Superior temporal gyrus (tissue), 1 donor: Measurements from ENCODE around the gene KRT14.
"Not testable (repeated sequence)": the region's sequence is repeated elsewhere in the genome, so short reads cannot be mapped to it uniquely, and the experiment has no call there.

Experiments
- DNase-seq: peaks from one replicate; pipeline ENCODE4 v3.0.0-alpha.2; 2016; ENCODE audit errors: extremely low spot score

Gene KRT14

GRCh38 chr17:41547921-41548843, 38.5 kb downstream of the KRT14 start:
- peak; percentile 27 for DNase-seq

DNA sequence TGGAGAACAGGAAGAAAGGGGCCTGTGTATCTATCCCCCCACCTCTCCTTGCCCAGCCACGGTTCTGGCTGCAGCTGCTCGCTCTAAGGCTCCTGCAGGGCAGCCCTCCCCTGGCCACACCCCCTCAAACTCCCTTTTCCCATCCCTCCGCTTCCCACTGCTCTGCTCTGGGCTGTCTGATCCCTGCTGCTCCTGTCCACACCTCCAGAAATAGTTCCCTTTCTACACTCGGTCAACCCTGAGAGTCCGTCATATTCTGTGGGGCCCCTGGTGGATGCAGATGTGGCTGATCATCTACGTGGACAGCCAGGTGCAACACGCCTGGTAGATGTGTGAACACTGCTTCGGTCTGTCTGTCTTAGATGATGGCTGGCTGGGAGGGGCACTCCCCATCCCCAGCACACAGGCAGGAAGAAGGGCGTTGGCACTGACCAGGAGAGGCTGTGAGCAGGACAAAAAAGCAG, 39.3 kb downstream of the KRT14 start:
- no peak for DNase-seq

DNA sequence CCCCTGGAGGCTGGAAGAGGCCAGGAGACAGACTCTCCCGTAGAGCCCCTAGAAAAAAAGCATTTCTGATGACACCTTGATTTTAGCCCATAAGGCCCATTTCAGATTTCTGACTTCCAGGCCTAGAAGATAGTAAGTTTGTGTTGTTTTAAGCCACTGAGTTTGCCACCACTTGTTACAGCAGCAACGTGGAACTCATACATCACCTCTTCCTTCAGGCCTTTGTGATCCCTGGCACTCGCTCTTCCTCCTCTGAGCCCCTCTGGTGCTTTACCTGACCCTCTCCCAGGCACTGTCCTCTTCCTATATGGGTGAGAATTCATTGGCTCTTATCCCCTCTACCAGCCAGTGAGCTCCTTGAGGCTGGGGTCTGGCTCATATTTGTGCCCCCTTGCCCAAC, 39.9 kb downstream of the KRT14 start:
- DNase-seq: no peak

- no peak for DNase-seq
Measured at GRCh38 chr17:41545829-41546410, 40.8 kb downstream of the KRT14 start.

DNA sequence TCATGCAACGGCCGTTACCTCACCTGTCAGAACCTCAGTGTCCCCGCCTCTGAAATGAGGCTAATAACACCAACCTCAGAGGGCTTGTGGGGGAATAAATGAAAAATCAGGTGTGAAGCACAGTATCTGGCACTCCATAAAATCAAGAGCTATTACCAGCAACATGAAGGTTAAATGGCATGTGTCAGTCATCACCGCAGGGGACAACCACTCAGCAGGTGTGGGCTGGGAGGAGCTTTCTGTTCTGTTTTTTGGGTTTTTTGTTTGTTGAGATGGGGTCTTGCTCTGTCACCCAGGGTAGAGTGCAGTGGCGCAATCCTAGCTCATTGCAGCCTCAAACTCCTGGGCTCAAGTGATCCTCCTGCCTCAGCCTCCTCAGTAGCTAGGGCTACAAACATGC, 41.8 kb downstream of the KRT14 start:
- DNase-seq: no peak

DNA sequence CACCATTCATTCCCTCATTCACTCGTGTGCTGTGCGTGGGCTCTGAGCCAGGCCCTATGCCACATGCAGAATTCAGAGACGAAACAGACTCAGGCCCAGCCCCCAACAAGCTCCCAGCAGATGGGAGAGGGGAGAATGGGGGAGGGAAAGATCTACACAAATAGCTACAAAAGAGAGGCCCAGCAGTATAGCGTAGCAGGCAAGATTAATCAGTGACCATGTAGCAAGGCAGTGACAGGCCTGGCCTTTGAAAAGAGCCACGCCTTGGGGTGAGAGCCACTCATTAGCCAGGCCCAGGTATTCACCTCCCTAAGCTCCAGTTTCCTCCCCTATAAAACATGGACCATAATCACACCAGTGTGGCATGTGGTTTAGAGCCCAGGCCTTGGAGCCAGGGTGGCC, 42.2 kb downstream of the KRT14 start:
- no peak for DNase-seq

- DNase-seq: not testable (repeated sequence)
Measured at GRCh38 chr17:41542786-41543185, 43.9 kb downstream of the KRT14 start.

GRCh38 chr17:41542357-41542756, 44.3 kb downstream of the KRT14 start:
- DNase-seq: no peak

DNA sequence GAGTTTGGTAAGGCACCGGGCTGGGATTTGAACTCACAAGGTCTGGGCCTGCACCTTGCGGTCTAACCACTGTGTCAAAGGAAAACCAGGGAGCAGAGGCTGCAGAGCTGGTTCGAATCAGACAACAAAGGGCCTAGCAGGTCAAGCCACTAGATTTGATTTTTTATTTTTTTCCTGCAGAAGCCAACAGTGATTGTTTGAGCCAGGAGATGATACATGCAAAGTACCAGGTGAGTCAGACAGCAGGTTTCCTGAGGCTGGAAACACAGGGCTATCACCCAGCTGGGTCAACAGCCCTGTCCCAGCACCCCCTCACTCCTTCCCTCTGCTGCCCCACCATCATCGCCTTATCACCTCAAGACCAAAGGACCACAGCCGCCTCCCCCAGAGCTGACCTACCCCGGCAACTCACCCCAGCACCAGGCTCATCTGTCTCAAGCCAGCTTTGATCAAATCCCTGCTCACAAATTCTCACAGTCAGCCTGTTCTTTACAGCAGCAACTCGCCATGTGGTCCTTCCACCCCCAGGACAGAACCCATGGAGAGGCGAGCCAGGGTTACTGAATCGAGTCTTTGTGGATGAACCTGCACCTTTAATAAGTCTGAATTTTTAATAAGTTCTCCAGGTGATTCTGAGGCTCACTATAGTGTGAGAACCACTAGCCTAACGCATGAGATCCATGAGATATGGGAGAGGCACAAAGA, 45.6 kb downstream of the KRT14 start:
- no peak for DNase-seq

- DNase-seq: no peak
Measured at GRCh38 chr17:41539979-41540701, 46.6 kb downstream of the KRT14 start.

GRCh38 chr17:41539071-41539492, 47.6 kb downstream of the KRT14 start:
- DNase-seq: no peak

DNA sequence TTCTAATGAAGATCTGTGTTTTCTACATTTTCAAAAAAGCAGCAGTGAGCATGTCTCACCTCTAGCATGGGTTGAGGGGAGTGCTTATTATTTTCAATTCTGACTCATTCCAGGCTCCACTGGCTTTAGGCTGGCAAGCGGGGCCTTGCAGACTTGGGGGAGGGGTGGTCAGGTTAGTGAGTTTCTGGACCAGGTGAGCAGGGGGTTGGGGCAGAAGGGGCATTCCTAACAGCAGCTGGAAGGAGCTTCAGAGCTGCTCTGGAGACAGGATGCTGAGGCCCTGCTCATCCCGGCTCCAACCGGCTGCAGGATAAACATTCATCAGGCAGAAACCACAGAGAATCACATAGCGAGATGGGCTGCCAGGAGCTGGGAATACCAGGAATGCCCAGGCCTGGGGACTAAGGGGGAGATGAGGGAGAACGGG, 48.1 kb downstream of the KRT14 start:
- no peak for DNase-seq

GRCh38 chr17:41537990-41538389, 48.7 kb downstream of the KRT14 start:
- DNase-seq: no peak

GRCh38 chr17:41537614-41537954, 49.1 kb downstream of the KRT14 start:
- DNase-seq: no peak

GRCh38 chr17:41536741-41537613, 49.7 kb downstream of the KRT14 start:
- no peak for DNase-seq

GRCh38 chr17:41535764-41536481, 50.8 kb downstream of the KRT14 start:
- DNase-seq: no peak

- DNase-seq: no peak
Measured at GRCh38 chr17:41534899-41535546, 51.7 kb downstream of the KRT14 start.

- DNase-seq: no peak
Measured at GRCh38 chr17:41533613-41534012, 53.1 kb downstream of the KRT14 start.

DNA sequence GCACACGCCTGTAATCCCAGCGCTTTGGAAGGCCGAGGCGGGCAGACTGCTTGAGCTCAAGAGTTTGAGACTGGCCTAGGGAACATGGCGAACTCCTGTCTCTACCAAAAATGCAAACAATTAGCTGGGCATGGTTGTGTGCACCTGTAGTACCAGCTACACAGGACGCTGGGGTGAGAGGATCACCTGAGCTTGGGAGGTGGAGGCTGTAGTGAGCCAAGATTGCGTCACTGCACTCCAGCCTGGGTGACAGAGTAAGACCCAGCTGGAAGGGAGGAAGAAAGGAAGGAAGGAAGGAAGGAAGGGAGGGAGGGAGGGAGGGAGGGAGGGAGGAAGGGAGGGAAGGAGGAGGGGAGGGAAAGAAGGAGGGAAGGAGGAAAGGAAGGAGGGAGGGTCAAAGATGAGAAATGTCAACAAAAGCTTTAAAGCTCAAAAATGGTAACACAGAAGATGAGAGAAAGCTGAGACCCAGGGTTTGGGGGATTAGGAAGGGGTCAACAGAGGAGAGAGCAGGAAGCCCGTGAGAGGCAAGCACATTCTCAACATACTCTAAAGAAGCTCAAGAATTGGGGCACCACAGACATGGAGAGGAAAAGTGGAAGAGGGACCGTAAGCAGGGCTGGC, 53.6 kb downstream of the KRT14 start:
- DNase-seq: no peak
